Measurements from ENCODE around the gene TEX52. TPM values are rescaled to one million over a fixed set of nuclear protein-coding genes. Genes with fewer than 3 reads are reported as not detected.

The TEX52 gene
- total RNA-seq, 3 donors from 2014 or later = not detected

DNA sequence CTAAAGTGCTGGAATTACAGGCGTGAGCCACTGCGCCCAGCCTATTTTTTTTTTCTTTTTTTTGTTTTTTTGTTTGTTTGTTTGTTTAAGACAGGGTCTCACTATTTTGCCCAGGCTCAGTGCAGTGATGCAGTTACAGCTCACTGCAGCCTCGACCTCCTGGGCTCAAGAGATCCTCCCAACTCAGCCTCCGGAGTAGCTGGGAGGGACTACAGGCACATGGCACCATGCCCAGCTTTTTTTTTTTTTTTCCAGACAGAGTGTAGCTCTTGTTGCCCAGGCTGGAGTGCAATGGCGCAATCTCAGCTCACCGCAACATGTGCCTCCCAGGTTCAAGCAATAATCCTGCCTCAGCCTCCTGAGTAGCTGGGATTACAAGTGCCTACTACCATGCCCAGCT is 50.1 kb downstream of the TEX52 start:
- DNase-seq (no peak), ATAC-seq (no peak)
- H3K9me3 ChIP-seq = no peaks in the 10 kb centered on the region
- H3K36me3 ChIP-seq (ENCODE audit: low read depth) = peaks cover 6% of the 10 kb centered on the region
- H3K4me3 ChIP-seq = no peak overlapping the region
- intact Hi-C loops (cut with DNase I, micrococcal nuclease) = no loop called here
- H3K4me1 ChIP-seq (ENCODE audit: low read depth) = peaks cover under 1% of the 10 kb centered on the region
- TF ChIP-seq, protein P1, sequence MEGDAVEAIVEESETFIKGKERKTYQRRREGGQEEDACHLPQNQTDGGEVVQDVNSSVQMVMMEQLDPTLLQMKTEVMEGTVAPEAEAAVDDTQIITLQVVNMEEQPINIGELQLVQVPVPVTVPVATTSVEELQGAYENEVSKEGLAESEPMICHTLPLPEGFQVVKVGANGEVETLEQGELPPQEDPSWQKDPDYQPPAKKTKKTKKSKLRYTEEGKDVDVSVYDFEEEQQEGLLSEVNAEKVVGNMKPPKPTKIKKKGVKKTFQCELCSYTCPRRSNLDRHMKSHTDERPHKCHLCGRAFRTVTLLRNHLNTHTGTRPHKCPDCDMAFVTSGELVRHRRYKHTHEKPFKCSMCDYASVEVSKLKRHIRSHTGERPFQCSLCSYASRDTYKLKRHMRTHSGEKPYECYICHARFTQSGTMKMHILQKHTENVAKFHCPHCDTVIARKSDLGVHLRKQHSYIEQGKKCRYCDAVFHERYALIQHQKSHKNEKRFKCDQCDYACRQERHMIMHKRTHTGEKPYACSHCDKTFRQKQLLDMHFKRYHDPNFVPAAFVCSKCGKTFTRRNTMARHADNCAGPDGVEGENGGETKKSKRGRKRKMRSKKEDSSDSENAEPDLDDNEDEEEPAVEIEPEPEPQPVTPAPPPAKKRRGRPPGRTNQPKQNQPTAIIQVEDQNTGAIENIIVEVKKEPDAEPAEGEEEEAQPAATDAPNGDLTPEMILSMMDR (IDR thresholded peaks at IDR 0.05) = no peak

DNA sequence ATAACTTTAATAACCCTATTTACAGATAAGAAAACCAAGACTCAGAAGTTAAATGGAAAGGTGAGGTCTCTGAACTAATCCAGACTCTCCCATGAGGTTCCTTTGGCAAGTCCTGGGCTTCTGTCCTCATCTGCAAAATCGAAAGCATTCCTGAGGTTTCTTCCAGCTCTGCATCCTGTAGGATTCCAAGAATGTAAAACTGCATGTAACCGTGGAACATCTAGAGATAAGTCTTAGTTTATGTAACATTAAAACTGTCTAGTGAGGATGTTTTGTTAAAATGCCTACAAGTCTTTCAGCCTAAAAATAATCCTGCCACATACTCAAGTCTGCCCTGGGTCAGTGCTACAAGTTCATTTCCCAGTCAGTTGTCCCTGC is 51.7 kb downstream of the TEX52 start:
- intact Hi-C loops (cut with DNase I, micrococcal nuclease) = no loop called here
- ATAC-seq = no peak
- H3K4me1 ChIP-seq (ENCODE audit: low read depth) = no peaks in the 10 kb centered on the region
- H3K36me3 ChIP-seq (ENCODE audit: low read depth) = peaks cover 6% of the 10 kb centered on the region
- no peak overlapping the region for H3K4me3 ChIP-seq
- no peak for DNase-seq
- TF ChIP-seq, protein P1 (IDR thresholded peaks at IDR 0.05) = no peak
- H3K9me3 ChIP-seq = no peaks in the 10 kb centered on the region

DNA sequence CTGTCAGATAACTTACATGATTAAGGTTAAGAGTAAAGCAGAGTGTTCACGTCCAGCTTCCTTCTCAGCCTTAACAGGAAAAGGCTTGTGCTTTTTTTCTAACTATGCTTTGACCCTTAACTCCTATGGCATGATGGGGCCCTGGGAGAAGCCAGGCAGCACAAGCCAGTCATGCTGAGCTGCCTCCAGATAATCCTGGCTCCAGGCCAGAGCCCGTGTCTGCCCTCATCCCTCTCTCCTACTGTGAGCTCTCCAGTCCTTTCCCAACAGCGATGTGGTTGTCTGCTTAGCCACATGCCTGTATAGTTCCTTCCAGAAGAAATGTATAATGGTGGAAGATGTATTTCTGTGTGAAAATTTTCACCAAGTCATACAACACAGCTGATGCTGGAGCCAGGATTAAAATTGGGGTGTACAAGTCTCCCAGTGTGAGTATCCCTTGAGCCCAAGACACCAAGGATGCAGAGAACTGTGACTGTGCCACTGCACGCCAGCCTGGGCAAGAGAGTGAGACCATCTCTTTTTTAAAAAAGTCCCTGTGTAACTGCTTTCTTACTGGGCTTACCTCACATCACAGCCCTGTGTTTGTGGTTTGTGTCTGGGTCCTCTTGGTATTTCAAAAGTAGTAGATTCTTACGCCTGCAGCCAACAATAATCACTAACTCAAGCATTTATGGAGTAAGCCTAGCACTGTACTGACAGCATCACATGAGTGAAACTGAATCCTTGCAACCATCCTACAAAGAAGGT is 52.3 kb downstream of the TEX52 start:
- no peak overlapping the region for H3K4me3 ChIP-seq
- intact Hi-C loops (cut with DNase I, micrococcal nuclease) = no loop called here
- peaks cover 10% of the 10 kb centered on the region for H3K36me3 ChIP-seq (ENCODE audit: low read depth)
- TF ChIP-seq, protein P1 (IDR thresholded peaks at IDR 0.05) = no peak
- DNase-seq = no peak
- H3K4me1 ChIP-seq (ENCODE audit: low read depth) = no peaks in the 10 kb centered on the region
- ATAC-seq = no peak
- no peaks in the 10 kb centered on the region for H3K9me3 ChIP-seq

DNA sequence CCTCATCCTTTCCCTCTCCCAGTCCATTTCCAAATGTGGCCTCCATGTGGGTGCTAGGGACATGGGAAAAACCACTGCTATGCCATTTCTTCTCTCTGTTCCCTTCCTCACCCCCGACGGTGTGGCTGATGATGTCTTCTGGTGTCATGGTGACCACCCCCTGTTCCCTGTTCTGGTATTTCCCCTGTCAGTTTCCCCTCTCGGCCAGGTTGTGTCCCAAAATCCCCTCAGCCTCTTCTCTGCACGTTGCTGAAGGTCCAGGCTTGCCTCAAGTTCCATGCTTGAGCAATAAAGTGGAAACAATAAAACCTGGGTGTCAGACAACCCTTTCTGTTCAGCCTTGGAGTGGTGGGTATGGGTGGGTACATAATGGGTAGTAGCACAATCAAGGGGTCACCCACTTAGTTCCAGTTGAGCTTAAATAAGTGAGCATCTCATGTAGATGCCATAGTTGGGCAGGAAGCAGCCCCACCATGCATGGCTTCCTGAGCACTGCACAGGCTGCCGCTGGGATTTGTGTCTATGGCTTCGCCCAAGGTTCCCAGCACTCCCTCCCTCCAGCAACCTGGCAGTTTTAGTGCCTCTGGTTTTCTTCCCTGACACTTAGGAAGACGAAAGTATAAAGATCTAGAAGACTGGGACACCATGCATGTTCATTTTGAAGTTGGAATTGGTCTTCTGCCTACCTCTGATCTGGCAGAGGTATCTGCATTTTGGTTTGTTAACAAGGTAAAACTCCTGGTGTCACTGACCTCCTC is 53.0 kb downstream of the TEX52 start:
- no peak for ATAC-seq
- intact Hi-C loops (cut with DNase I, micrococcal nuclease) = no loop called here
- DNase-seq = no peak
- Histone ChIP-seq H3K36me3 (ENCODE audit: low read depth) (peaks cover 10% of the 10 kb centered on the region), H3K4me3 (no peak overlapping the region), H3K9me3 (no peaks in the 10 kb centered on the region), H3K4me1 (ENCODE audit: low read depth) (no peaks in the 10 kb centered on the region)
- TF ChIP-seq, protein P1 (IDR thresholded peaks at IDR 0.05) = no peak

DNA sequence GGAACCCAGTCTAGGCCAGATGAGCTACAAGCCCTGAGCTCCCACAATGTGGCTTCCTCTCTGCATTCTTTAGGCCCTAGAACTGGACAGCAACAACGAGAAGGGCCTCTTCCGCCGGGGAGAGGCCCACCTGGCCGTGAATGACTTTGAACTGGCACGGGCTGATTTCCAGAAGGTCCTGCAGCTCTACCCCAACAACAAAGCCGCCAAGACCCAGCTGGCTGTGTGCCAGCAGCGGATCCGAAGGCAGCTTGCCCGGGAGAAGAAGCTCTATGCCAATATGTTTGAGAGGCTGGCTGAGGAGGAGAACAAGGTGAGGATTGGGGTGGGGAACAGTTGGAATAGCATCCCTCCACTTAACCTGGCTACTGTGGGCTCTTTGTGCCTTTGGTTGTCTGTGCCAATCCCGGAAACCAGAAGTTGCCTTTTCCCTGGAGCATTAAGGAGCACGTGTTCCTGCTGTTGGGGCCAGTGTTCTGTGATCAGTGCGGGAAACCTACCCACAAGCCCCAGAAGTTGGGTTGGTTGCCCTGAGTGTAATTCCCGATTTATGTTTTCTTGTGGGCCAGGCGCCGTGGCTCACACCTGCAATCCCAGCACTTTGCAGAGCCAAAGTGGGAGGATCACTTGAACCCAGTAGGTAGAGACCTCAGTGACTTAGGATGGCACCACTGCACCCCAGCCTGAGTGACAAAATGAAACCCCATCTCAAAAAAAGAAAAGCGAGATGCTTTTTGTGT is 55.6 kb downstream of the TEX52 start:
- no peak for ATAC-seq

More for the DNA sequence above, 55.6 kb downstream of the TEX52 start:
- Histone ChIP-seq H3K36me3 (ENCODE audit: low read depth) (peaks cover 10% of the 10 kb centered on the region), H3K4me3 (no peak overlapping the region), H3K9me3 (no peaks in the 10 kb centered on the region), H3K4me1 (ENCODE audit: low read depth) (peaks cover 4% of the 10 kb centered on the region)
- intact Hi-C loops (cut with DNase I, micrococcal nuclease) = no loop called here
- no peak for DNase-seq
- TF ChIP-seq, protein P1 (IDR thresholded peaks at IDR 0.05) = no peak

Data from mucosa of descending colon (tissue), 3 donors.